PC-9 (cell line): ENCODE results near the gene PLA2G2C.

Source experiments
- CTCF ChIP-seq: fragments of 200-600 bp; sonication (generic); conservative IDR thresholded peaks from 2 replicates; pipeline ENCODE4 v1.6.1; 2017; ENCODE audit warnings: mixed run types, antibody characterized with exemption, mild to moderate bottlenecking, moderate library complexity
- EZH2 ChIP-seq: fragments of 200-600 bp; sonication (generic); IDR thresholded peaks from 2 replicates; pipeline ENCODE4 v1.8.0; 2017; ENCODE audit warnings: antibody characterized with exemption, low read depth

- TF ChIP-seq CTCF, result no peak
- no peak for TF ChIP-seq EZH2
Observed at GRCh38 chr1:20179371-20180128, 6.8 kb downstream of the PLA2G2C start.
